Astrocyte (in vitro differentiated cells and primary cell): Measurements from ENCODE around the gene YES1.

Experiments used
- CTCF ChIP-seq: IDR thresholded peaks from 2 replicates; pipeline ENCODE4 v1.5.1; 2011; ENCODE audit warnings: low read depth, mild to moderate bottlenecking, inconsistent platforms, low read length, moderate library complexity; ENCODE audit not compliant: insufficient read depth
- EZH2 ChIP-seq: IDR thresholded peaks from 2 replicates; pipeline ENCODE4 v1.6.1; 2012; ENCODE audit warnings: mild to moderate bottlenecking, low read length, inconsistent platforms; ENCODE audit not compliant: insufficient read depth

GRCh38 chr18:706405-706804, 105.6 kb downstream of the YES1 start:
- TF ChIP-seq CTCF (no peak), EZH2 (no peak)
